NCI-H69 (cell line): ENCODE results near the gene CEL.
A peak's percentile ranks its signal among the peaks of the same experiment; 100 is the strongest.
"Not testable (repeated sequence)": the region's sequence is repeated elsewhere in the genome, so short reads cannot be mapped to it uniquely, and the experiment has no call there.

ENCODE experiments used
- DNase-seq: peaks from one replicate; lab custom pipeline; 2025; lab: John Stamatoyannopoulos, UW

The CEL gene

DNA sequence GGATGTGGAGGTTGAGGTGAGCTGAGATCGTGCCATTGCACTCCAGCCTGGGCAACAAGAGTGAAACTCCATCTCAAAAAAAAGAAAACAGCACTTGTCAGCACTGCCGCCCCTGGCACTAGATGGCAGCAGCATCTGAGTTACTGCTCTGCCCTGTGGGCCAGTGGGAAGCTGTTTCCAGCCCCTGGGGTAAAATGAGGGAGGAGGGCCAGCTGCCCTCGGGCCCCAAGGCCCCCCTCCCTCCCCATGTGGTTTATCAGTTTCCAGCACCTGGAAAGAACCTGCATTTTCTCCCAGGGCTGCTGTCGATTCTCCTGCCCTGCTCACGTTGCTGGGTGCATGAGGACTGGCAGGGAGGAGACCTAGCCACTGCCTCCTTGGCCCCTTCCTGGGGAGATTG is 13.2 kb upstream of the CEL start:
- peak; percentile 35 for DNase-seq

DNA sequence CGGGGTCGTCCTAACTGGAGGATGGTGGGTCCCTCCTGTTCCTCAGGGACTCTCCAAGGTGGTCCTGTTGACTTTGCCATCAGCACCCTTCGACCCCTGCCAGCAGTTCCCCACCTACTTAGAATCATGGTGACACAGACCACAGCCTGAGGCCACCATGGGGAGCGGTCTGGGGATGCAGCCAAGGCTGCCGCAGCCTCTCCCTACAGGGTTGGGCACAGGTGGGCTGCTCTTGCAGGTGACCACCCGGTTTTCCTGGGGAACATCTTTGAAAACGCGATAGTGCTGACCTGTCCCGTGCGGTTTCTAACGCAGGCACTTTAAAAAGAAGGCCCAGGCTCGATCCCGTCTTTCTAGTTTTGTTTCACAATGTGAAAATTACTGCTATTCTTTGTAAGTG is 12.7 kb upstream of the CEL start:
- DNase-seq = no peak

DNA sequence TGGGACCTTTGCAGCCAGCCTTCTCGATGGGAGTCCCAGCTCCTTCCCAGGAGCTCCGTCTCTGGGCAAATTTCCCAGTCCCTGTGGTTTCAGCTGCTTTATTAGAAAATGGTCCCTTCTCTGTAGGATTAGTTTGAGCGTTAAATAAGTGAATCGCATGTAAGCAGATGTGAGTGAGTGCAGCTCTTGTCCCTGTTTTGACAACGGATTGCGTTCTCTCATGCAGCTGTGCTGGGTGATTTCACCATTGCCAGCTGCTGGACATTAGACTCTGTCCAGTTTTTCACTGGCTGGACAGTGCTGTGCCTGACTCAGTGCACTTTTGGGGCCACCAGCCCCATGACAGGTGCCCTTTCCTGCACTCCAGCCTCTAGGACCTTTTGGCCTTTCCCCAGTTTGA is 11.6 kb upstream of the CEL start:
- DNase-seq = no peak

DNA sequence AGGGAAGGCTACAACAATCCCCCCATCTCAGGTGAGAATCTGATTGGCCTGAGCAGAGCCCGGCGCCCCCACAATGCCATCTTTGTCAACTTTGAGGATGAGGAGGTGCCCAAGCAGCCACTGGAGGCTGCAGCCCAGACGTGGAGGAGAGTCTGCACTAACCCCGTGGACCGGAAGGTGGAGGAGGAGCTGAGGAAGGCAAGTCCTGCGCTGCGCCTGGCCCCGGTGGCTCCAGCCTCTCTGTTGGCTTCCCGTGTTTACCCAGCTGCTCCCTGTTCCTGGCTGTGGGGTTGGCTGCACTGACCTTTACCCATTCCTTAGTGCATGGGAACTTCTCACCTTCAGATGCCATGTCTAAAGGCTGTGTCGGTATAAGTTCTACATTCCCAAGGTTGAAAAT is 11.0 kb upstream of the CEL start:
- no peak for DNase-seq

DNA sequence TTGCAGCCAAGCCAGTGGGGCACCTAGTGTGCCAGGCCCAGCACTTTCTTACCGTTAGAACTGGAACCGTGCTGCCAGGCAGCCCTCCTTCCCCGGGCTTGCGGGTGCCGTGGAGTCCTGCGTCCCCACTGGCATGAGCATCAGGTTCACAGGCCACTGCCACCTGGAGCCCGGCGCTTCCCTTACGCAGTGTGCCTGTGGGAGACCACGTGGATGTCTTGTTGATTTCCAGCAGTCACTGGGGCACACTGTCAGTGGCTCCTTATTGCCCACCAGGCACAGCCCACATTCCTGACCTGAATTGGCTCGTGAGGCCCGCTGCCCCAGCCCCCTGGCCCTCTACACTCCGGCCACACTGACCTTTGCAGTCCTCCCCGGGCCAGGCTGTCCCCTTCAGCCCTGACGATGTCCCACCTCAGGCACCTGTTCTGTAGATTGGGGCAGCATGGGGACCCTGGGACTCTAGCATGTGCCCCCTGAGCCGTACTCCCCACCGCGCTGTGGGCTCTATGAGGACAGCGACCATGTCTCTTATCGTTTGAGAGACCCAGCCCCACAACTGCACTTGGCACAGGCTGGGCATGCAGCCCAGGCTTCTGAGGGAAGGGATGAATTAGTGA is 10.4 kb upstream of the CEL start:
- DNase-seq = no peak

DNA sequence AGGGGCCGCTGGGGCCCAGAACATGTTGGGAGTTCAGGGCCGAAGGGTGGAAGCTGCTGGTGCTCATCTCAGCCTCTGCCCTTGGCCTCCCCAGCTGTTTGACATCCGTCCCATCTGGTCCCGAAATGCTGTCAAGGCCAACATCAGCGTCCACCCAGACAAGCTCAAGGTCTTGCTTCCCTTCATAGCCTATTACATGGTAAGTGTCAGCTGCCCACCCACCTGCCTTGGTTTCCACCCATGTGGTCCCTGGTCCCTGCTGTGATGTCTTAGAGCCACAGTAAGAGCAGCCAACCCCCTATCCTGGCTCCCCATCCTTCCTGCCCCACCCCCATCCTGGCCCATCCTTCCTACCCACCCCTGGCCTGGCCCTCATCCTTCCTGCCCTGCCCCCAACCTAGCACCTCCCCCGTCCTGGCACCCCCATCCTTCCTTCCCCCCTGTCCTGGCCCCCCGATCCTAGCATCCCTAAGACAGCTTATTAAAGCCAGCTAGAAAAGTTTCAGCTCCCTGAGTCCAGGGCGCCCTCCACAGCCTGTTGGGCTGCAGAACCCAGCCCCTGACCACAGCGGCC is 9.7 kb upstream of the CEL start:
- DNase-seq = no peak

DNA sequence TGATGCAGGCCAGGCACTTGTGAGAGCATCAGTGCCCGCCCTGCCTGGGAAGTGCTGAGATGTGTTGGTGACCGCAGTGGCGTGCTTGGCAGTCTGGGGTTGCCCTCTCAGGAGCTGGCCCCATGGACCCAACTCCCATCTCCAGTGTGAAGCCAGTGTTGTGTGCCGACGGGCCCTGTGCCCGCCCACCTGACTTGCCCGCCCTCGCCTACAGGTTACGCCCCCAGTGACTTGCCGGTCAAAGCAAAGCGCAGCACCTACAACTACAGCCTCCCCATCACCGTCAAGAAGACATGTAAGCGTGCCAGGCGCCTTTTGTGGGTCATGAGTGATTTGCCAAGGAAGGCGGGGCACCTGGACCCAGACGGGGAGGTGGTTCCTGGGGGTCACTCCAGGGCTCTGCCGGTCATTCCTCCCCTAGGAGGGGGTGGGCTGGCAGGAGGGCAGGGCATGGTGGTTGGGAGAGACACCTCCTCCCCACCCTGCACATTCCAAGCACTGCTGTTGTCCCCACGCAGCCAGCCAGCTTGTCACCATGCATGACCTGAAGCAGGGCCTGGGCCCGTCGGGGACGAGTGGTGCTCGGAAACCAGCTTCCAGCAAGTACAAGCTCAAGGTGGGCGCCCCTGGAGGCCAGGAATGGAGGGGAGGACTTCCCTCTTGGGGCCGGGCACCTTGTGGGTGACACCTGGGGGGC is 7.4 kb upstream of the CEL start:
- no peak for DNase-seq

DNA sequence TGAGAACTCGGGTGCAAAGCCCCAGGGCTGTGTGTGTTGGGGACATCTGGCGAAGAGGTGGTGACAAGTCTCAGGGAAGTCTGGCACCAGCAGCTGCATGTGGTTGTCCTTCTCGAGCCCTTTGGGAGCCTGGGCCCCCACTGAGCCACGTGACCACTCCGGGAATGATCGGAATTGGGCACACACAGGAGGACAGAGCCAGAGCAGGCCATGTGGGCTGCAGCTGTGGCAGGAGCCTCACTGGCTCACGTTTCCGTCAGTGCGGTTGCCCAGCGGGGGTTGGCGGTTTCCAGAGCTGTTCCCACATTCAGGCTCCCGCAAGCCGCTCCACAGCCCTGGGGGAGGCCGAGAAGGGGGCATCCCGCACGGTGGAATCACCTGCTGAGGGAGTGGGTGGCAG is 6.8 kb upstream of the CEL start:
- DNase-seq = no peak

DNA sequence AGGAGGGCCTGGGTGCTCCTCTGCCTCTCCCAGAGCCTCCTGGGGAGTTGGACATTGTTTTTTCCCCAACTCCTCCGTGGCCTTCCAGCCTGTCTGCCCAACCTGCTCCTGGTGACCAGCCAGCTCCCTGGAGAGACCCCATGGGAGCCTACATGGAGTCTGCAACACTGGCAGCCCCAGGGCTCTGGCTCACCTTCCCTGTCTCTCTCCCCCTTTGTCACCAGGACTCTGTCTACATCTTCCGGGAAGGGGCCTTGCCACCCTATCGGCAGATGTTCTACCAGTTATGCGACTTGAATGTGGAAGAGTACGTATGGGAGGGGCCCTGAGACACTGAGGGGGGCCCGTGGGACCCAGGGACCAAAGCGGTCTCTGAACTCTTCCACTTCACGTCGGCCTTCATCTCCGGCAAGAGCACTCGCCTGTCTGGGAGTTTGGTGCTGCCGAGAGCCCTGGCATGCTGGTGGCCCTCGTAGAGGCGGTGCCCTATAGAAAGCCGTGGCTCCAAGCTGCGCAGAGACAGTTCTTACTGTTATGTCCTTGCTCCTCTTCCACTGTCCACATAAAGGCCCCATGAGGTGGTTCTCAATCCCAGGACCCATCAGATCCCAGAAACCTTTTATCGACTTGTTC is 5.9 kb upstream of the CEL start:
- DNase-seq = no peak

DNA sequence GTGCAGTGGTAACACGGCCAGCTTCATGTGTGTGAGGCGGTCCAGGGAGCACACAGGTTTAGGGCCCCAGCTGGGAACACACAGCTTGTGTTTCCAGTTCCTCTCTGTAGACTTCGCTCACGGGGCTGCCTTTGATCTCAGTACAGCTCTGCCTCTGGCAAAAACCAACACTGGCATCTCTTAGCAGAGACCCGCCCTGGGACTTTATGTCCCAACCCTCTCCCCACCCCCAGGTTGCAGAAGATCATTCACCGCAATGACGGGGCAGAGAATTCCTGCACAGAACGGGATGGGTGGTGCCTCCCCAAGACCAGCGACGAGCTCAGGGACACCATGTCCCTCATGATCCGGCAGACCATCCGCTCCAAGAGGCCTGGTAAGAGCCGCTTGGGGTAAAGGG is 5.2 kb upstream of the CEL start:
- no peak for DNase-seq

DNA sequence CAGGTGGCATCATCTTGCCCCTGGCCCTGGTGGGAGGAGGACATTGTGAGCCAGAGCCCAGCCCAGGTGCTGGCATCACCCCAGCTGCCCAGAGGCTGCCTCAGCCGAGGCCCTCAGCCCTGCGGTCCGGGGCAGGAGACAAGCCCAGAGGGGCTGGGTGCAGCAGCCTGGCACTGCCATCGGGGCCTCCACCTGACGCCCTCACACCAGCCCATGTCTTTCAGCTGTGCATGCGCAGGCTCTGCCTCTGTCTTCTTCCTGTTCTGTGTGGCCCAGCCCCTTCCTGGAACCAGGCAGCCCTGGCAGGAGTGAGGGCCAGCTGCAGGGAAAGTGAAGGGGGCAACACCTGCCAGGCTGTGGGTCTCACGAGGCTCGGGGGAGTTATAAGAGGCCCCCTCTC is 4.8 kb upstream of the CEL start:
- DNase-seq = no peak

DNA sequence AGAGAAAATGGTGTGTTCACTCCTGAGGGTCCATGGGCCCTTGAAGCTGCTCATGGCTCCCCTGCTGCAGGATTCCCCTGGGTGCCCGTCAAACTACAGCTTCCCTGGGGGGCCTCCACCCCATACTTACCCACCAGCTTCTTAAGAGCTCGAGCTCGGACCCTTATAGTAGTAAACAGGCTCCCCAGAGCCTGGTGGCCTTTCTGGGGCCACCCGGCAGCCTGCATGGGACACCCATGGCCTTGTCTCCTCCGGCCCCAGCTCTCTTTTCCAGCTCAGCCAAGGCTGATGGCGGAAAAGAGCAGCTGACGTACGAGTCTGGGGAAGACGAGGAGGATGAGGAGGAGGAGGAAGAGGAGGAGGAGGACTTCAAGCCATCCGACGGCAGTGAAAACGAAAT is 4.2 kb upstream of the CEL start:
- no peak for DNase-seq

DNA sequence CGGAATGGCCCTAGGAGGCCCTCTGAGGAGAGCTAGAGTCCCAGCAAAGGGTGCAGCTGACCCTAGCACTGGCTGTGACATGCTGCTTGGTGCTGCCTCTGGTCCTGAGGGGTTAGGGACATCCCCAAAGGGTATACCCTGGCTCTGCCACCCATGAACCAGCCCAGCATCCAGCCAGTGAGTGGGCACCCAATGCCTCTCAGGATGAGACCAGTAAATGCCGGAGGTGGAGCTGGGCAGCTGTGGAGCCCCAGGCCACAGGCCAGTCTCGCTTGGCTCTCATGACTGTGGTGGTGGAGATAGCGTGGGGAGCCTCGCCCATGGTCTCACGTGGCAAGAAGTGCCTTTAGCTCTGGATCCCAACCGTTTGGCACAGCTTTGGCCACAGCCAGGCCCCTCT is 3.7 kb upstream of the CEL start:
- no peak for DNase-seq

DNA sequence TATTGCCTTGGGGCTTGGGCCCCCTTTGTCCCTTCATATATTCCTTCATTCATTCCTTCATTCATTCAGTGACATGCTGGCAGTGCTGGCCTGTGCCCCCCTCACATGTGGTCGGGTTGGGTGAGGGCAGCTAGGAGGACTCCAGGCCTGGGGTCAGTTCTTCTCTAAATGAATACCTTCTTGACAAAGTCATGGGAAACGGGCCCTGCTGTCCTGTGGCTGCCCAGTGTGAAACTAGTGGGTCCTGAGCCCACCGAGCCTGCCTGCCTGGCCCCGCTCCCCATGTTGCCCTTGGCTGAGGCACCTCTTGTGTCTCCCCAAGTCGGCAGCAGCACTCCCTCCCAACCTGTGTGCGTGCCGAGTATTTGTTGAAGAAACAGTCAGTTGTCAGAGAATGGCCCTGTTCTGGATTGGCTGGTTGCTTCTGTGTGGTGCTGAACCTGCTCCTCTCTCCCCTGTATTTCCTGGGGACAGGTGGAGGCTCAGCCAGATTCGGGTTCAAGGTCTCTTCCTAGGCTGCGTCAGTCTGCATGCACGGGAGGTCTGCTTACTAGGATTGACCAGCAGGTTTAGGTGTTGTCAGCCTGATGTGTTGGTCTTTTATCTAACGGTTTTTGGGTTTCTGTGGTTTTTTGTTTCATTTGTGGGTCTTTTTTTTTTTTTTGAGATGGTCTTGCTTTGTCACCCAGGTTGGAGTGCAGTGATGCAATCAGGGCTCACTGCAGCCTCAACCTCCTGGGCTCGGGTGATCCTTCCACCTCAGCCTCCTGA is 3.0 kb upstream of the CEL start:
- DNase-seq = no peak

DNA sequence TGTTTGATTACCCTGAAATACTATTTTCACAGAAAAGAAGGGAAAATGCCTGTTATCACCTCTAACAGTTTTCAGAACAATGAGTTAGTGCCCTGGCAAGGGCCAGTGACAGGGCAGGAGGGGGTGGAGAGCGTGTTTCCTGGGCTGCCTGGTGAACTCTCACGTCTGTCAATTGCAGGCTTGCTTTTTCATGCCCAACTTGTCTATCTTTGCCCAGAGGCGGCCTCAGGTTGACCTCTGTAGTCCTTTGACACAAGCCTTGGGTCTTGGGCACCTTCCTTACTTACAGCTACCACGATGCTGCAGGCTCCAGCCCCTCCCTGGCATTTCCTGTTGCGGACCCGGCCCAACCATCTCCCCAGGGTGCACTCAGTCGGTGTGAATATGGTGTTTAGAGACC is 2.2 kb upstream of the CEL start:
- peak; percentile 30 for DNase-seq

DNA sequence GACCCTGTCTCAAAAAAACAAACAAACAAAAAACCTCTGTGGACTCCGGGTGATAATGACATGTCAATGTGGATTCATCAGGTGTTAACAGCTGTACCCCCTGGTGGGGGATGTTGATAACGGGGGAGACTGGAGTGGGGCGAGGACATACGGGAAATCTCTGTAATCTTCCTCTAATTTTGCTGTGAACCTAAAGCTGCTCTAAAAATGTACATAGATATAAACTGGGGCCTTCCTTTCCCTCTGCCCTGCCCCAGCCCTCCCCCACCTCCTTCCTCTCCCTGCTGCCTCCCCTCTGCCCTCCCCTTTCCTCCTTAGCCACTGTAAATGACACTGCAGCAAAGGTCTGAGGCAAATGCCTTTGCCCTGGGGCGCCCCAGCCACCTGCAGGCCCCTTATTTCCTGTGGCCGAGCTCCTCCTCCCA is 1.4 kb upstream of the CEL start:
- peak; percentile 61 for DNase-seq

DNA sequence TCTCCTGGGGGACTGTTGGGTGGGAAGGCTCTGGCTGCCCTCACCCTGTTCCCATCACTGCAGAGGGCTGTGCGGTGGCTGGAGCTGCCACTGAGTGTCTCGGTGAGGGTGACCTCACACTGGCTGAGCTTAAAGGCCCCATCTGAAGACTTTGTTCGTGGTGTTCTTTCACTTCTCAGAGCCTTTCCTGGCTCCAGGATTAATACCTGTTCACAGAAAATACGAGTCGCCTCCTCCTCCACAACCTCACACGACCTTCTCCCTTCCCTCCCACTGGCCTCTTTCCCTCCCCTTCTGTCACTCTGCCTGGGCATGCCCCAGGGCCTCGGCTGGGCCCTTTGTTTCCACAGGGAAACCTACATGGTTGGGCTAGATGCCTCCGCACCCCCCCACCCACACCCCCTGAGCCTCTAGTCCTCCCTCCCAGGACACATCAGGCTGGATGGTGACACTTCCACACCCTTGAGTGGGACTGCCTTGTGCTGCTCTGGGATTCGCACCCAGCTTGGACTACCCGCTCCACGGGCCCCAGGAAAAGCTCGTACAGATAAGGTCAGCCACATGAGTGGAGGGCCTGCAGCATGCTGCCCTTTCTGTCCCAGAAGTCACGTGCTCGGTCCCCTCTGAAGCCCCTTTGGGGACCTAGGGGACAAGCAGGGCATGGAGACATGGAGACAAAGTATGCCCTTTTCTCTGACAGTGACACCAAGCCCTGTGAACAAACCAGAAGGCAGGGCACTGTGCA is 590 bp upstream of the CEL start:
- peak; percentile 59 for DNase-seq

DNA sequence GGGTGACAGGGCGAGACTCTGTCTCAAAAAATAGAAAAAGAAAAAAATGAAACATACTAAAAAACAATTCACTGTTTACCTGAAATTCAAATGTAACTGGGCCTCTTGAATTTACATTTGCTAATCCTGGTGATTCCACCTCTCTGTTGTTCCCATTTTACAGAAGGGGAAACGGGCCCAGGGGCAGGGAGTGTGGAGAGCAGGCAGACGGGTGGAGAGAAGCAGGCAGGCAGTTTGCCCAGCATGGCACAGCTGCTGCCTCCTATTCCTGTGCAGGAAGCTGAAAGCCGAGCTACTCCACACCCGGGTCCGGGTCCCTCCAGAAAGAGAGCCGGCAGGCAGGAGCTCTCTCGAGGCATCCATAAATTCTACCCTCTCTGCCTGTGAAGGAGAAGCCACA is 788 bp downstream of the CEL start:
- DNase-seq = not testable (repeated sequence)

DNA sequence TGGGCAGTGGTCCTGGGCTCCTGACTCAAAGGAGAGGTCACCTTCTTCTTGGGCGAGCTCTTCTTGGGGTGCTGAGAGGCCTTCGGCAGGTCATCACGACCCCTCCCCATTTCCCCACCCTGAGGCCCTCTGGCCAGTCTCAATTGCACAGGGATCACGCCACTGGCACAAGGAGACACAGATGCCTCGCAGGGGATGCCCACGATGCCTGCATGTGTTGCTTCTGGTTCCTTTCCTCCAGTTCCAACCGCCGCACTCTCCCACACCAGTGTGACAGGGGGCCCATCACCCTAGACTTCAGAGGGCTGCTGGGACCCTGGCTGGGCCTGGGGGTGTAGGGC is 1.3 kb downstream of the CEL start:
- no peak for DNase-seq

DNA sequence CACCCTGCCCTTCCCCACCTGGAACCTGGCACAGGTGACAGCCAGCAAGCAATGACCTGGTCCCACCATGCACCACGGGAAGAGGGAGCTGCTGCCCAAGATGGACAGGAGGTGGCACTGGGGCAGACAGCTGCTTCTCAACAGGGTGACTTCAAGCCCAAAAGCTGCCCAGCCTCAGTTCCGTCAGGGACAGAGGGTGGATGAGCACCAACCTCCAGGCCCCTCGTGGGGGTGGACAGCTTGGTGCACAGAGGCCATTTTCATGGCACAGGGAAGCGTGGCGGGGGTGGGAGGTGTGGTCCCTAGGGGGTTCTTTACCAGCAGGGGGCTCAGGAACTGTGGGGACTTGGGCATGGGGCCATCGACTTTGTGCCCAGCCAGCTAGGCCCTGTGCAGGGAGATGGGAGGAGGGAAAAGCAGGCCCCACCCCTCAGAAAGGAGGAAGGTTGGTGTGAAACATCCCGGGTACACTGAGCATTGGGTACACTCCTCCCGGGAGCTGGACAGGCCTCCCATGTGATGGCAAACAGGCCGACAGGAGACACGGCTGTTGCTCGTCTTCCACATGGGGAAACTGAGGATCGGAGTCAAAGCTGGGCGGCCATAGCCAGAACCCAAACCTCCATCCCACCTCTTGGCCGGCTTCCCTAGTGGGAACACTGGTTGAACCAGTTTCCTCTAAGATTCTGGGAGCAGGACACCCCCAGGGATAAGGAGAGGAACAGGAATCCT is 1.9 kb downstream of the CEL start:
- DNase-seq = no peak
